Activated CD4-positive, alpha-beta T cell treated with anti-CD3 and anti-CD28 coated beads, Interleukin-2, amount 50 U/mL, for 24 hours (primary cell): ENCODE results near the gene TEF.

Experiments used
- DNase-seq, 2 donors: peaks; one replicate each; pipeline ENCODE4 v3.0.0-alpha.2; 2020; ENCODE audit warnings: low read depth in 1 of 2, low spot score in 1 of 2

The TEF gene

DNA sequence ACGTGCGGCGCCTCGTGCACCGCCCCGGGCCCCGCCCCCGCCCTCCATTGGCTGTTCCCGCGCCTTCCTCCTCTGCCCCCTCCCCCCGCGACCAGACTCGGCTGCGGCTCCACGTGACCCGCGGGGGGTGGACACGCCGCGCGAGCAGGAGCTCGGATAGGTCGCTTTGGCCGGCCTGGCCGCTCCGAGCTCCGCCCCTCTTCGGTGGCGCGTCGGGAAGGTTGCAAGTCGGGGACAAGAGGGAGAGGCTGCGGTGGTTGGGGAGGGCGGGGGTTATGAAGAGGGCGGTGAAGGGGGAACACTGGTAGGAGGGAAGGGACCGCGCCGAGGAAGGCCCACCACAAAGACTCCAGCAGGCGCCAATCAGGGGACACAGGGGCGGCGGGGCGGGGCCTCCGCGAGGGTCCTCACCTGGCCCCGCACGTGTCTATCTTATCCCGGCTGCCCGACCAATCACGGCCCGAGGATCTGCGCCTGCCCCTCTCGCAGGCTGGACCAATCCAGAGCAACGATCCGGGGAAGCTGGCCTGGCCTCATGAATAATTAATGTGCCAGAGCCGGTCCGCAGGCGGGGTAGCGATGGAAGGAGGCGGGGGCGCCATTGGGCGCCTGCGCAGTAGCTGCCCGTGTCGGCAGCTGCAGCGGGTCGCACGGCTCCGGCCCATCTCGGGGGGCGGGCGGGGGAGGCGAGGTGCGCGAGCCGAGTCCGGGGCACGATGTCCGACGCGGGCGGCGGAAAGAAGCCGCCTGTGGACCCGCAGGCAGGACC is at the start of gene TEF:
TEF (plus strand) TSS at position 614 of the 769 bp plus-strand sequence; CDS start at position 717, 103 bp downstream.
- DNase-seq = peak; percentile 92 to 97

DNA sequence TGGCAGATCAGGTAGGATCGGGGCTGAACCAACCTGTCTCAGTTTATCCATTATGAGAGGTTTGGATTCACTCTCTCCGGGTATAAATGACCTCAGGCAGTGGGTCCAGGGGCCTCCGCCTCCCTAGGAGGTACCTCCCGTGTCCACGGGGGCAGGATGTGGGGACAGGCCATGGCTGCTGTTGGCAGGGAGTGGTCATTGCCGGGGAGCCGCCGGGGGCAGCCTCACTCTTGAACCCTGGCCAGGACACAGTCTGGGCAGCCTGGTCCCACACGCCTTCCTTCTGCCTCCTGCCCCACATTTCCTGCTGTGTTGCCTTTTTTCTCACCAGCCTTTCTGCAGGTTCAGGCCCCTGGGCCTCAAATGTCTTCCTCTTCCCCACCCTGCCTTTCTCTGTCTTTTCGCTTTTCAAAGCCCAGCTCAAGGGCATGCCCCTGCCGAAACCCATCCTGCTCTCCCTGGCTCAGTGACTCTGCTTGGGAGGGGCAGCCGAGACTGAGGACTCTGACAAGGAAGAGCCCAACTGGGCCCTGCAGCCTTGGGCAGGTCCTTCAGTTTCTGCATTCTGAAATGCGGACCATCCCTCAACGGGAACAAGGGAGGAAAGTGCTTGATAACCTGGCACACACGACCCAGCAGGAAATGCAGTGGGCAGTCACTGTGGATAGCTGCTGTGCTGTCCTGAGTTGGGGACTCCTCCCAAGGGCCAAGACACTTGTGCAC is 49.4 kb upstream of the TEF start:
- DNase-seq = no peak

- DNase-seq = no peak
Measured at GRCh38 chr22:41333806-41334205, 47.9 kb upstream of the TEF start.

- no peak for DNase-seq
Measured at GRCh38 chr22:41334215-41334614, 47.5 kb upstream of the TEF start.

DNA sequence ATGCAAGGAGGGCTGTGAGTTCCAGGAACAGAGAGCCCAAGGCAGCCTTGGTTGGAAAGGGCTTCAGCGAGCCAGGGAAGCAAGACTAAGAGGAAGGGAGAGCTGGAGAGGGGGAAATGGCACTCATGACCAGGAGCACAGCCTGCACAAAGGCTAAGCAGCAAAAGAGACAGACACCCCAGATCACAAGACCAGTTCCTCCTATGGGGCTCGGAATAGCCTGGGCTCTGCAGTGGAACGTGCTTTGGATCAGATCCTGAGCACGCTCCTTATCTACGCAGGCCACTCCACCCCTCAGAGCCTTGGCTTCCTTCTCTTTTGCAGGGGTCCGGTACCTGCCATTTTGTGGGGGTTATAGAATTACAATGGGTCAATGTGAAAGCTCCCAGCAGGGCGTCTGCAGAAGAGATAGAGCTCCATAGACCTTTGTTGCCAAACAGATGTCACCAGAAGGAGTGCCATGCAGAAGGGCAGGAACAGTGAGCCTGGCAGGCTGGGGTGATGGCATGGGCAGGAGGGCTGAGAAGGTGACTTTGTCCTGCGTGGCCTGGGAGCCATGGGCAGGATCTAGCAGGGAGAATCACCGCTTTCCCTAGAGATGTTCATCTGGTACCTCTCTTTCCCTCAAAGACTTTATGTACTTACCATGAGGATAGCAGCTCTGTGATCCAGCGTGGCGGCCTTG is 46.6 kb upstream of the TEF start:
- no peak for DNase-seq

DNA sequence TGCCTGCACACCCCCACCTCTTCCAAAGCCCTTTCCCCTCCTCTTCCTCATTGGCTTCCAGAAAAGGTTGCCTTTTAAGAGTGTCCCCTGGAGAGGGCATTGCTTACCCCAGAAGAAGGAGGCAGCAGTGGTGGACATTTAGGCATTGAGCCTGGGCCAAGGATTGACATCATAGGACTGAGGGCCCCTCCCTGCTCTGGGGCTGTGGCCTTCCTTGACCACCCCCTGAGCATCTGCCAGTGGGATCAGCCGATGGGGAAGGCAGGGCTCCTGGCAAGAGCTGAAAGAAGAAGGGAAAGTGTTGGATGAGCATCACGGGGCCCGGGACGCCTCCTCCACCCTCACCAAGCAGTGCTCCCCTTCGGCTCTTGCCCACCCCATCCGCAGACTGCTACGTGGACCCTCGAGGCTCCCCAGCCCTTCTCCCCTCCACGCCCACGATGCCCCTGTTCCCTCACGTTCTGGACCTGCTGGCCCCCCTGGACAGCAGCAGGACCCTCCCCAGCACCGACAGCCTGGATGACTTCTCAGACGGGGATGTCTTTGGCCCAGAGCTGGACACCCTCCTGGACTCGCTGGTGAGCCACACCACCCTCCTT is 43.0 kb upstream of the TEF start:
- DNase-seq = no peak

DNA sequence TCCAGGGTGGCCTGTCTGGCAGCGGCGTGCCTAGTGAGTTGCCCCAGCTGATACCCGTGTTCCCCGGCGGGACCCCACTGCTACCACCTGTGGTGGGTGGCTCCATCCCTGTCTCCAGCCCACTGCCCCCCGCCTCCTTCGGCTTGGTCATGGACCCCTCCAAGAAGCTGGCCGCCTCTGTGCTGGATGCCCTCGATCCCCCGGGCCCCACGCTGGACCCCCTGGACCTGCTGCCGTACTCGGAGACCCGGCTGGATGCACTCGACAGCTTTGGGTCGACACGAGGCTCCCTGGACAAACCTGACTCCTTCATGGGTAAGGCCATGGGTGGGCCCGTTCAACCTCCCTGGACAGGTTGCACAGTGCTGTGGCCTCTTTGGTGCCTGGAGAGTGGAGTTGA is 41.9 kb upstream of the TEF start:
- no peak for DNase-seq

DNA sequence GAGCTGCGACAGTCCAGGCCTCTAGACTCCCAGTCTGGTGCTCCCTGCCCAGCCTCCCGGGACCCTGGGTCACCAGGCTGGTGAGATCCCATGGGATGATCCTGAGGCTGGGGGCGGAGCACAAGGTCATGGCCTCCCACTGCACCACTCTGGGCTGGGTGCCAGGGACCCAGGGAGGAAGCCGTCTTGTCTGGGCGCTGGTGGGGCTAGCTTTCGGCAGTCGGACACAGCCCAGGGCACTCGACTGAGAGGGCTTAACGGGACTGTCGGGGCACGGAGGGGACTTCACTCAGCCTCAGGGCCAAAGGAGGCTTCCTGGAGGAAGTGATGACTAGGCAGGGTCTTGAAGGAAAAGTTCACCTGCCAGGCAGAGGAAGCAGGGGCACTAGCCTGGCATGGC is 41.4 kb upstream of the TEF start:
- no peak for DNase-seq

- DNase-seq = no peak
Measured at GRCh38 chr22:41341012-41341411, 40.7 kb upstream of the TEF start.

- no peak for DNase-seq
Measured at GRCh38 chr22:41341990-41342389, 39.8 kb upstream of the TEF start.

DNA sequence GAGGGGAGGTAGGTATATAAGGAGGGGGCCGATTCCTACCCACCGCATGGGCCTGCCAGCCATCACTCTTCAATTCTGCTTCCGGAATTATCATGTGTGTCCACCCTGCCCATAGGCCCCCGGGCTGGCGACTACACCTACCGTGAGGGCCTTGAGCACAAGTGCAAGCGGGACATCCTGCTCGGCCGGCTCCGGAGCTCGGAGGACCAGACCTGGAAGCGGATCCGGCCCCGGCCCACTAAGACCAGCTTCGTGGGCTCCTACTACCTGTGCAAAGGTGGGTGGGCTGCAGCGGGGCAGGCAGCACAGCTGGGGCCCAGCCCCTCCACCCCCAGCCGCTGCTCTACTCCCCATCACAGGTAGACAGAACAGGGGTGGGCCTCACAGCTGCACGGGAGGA is 38.4 kb upstream of the TEF start:
- DNase-seq = no peak

- DNase-seq = no peak
Measured at GRCh38 chr22:41343717-41344116, 38.0 kb upstream of the TEF start.

GRCh38 chr22:41344189-41344788 is 37.5 kb upstream of the TEF start:
- DNase-seq = no peak

GRCh38 chr22:41345807-41346335 is 35.9 kb upstream of the TEF start:
- DNase-seq = no peak

- no peak for DNase-seq
Measured at GRCh38 chr22:41347066-41347859, 34.5 kb upstream of the TEF start.

DNA sequence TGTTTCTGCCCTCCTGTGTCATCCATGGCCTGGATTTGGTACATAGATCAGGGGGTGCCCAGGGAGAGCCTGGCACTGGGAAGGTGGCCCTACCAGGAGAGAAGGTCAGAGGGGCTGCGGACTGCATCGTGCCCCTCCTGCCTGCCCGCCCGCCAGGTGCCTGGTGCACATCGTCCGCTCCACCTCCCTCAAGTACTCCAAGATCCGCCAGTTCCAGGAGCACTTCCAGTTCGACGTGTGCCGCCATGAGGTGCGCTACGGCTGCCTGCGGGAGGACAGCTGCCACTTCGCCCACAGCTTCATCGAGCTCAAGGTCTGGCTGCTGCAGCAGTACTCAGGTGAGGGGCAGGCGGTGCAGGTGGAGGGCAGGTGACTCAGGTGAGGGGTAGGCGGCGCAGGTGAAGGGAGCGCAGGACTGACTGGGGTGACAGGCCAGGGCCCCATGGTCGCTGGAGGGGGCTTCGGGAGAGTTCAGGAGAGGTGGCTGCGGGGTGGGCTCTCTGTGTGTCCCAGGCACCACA is 32.7 kb upstream of the TEF start:
- DNase-seq = no peak

DNA sequence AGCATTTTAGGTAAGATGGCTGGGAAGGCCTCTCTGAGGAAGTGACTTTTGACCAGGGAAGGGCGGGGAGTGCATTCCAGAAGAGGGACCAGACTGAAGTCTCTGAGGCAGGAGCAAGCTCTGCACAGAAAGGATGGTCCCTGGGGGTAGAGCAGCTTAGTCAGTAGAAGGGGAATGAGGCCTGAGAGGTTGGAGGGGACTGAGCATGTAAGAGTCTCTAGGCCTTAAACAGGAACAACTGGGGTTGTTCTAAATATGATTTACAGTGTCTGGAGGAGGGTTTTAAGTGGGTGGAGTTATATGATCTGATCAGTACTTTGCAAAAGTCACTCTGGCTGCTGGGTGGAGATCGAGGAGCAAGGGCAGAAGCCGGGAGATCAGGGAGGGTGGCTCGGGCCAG is 31.7 kb upstream of the TEF start:
- no peak for DNase-seq

DNA sequence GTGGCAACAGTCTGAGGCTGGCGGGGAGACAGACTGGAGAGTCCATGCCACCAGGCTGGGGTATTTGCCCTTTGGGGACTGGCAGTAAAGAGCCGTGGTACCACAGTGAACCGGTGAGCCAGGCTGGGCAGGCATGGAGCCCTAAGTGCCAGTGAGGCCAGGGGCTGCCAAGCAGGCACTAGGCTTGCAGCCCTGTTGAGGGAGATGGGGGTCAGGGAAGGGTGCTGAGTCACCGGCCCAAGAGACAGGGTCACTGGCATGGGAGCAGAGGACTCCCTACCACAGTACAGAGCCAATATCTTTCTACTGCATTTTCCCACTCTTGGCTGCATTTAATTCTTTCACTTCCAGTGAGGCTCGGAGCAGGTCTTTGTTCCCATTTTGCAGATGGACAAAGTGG is 30.7 kb upstream of the TEF start:
- no peak for DNase-seq

DNA sequence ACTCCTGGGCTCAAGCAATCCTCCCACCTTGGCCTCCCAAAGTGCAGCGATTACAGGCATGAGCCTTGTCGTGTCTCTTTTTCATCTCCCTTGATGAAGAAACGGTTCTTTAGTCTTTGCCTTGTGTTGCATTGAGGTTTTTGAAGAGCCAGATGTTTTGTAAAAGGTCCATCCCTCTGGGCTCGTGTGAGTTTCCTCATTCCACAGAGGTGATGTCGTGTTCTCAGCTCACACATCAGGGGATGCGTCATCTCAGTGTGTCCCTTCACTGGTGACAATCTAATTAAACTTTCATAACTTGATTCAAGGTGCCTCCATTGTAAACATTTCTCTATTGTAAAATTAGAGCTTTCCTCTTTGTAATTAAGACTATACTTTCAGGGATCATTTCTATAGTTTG is 29.7 kb upstream of the TEF start:
- DNase-seq = no peak
